Sciatic nerve (tissue), 2 donors: ENCODE measurements around the gene MYH1. TPM values are rescaled to one million over a fixed set of nuclear protein-coding genes. Genes with fewer than 3 reads are reported as not detected.
"Not testable (repeated sequence)": the region's sequence is repeated elsewhere in the genome, so short reads cannot be mapped to it uniquely, and the experiment has no call there.

Source experiments
- ATAC-seq: fragments of 200-7000 bp; cut with Tn5 transposase; one replicate; pipeline ENCODE4 v1.9.1; 2020; ENCODE audit warnings: mild to moderate bottlenecking, moderate library complexity
- DNase-seq: peaks from one replicate; pipeline ENCODE4 v3.0.0-alpha.2; 2020; ENCODE audit warnings: low spot score
- intact Hi-C: fragments of 100-400 bp; cut with DNase I; formaldehyde crosslinking; loops from one replicate; pipeline ENCODE4 v1.14.2; 2022
- total RNA-seq: library from RNA; stranded (reverse); fragmentation: NEBNext Ultra II Directional; extraction: Animal tissue kit (Norgen Biotek cat#: 25700); gene quantifications from one replicate; pipeline ENCODE4 v1.2.1, GENCODE V29; 2021
- donor health status: DM: no; HTN: no; CAD: no.
- donor health status: DM: no; HTN: no; CAD: no.

The MYH1 gene
- not detected for total RNA-seq

GRCh38 chr17:10518271-10519037, at the start of gene MYH1:
MYH1 (minus strand) TSS chr17:10518542; CDS start chr17:10516642, 1,900 bp downstream.
- DNase-seq (no peak), ATAC-seq (no peak)
- intact Hi-C loops = no loop called here

- intact Hi-C loops = no loop called here
- ATAC-seq (no peak), DNase-seq (no peak)
Observed at GRCh38 chr17:10563991-10564660, 45.8 kb upstream of the MYH1 start.

GRCh38 chr17:10558049-10558448, 39.7 kb upstream of the MYH1 start:
- no peak for ATAC-seq
- intact Hi-C loops = no loop called here
- DNase-seq = no peak

- ATAC-seq (peak; percentile 69), DNase-seq (no peak)
- intact Hi-C loops = no loop called here
Observed at GRCh38 chr17:10557422-10557821, 39.1 kb upstream of the MYH1 start.

GRCh38 chr17:10556301-10557005, 38.1 kb upstream of the MYH1 start:
- intact Hi-C loops = no loop called here
- DNase-seq (no peak), ATAC-seq (no peak)

GRCh38 chr17:10550014-10550413, 31.7 kb upstream of the MYH1 start:
- intact Hi-C loops = no loop called here
- no peak for ATAC-seq
- DNase-seq = no peak

GRCh38 chr17:10549096-10549842, 30.9 kb upstream of the MYH1 start, which contains the start of gene MYH2:
MYH2 (minus strand) TSS chr17:10549658; CDS start chr17:10547920, 1,738 bp downstream.
- ATAC-seq (no peak), DNase-seq (no peak)
- intact Hi-C loops = no loop called here

GRCh38 chr17:10547351-10547750, 29.0 kb upstream of the MYH1 start:
- ATAC-seq (no peak), DNase-seq (no peak)
- intact Hi-C loops = no loop called here

GRCh38 chr17:10543486-10543885, 25.1 kb upstream of the MYH1 start:
- intact Hi-C loops, ATAC-seq, DNase-seq: not testable (repeated sequence)

GRCh38 chr17:10541179-10541578, 22.8 kb upstream of the MYH1 start:
- ATAC-seq, DNase-seq, intact Hi-C loops: not testable (repeated sequence)

GRCh38 chr17:10532026-10532425, 13.7 kb upstream of the MYH1 start:
- DNase-seq (no peak), ATAC-seq (no peak)
- intact Hi-C loops = no loop called here

- intact Hi-C loops = no loop called here
- DNase-seq (no peak), ATAC-seq (no peak)
Observed at GRCh38 chr17:10527419-10527818, 9.1 kb upstream of the MYH1 start.

- intact Hi-C loops = no loop called here
- DNase-seq (no peak), ATAC-seq (no peak)
Observed at GRCh38 chr17:10526517-10526916, 8.2 kb upstream of the MYH1 start.

- intact Hi-C loops = no loop called here
- ATAC-seq (no peak), DNase-seq (no peak)
Observed at GRCh38 chr17:10523064-10523463, 4.7 kb upstream of the MYH1 start.

GRCh38 chr17:10521949-10522348, 3.6 kb upstream of the MYH1 start:
- ATAC-seq (no peak), DNase-seq (no peak)
- intact Hi-C loops = no loop called here

- intact Hi-C loops = no loop called here
- ATAC-seq = no peak
- no peak for DNase-seq
Observed at GRCh38 chr17:10516638-10517037, 1.7 kb downstream of the MYH1 start.

- ATAC-seq (no peak), DNase-seq (no peak)
- intact Hi-C loops = no loop called here
Observed at GRCh38 chr17:10516065-10516464, 2.3 kb downstream of the MYH1 start.

- intact Hi-C loops = no loop called here
- no peak for DNase-seq
- peak; percentile 78 for ATAC-seq
Observed at GRCh38 chr17:10513299-10514067, 4.9 kb downstream of the MYH1 start.
